Uterus (tissue), 4 donors: ENCODE measurements around the gene UVRAG. TPM values are rescaled to one million over a fixed set of nuclear protein-coding genes. Genes with fewer than 3 reads are reported as not detected.
"Not testable (repeated sequence)": the region's sequence is repeated elsewhere in the genome, so short reads cannot be mapped to it uniquely, and the experiment has no call there.

Source experiments
- DNase-seq, 2 donors: peaks; one replicate each; pipeline ENCODE4 v3.0.0-alpha.2; 2019 to 2020
- H3K27ac ChIP-seq, 2 donors: fragments of 200-600 bp; sonication (generic); 1 replicate in 1 of 2; 2 replicates in 1 of 2; pipeline ENCODE4 v1.5.1; 2016 to 2018
- H3K27me3 ChIP-seq, 2 donors: fragments of 200-600 bp; sonication (generic); one replicate each; pipeline ENCODE4 v1.5.1; 2018 to 2019; ENCODE audit warnings: control low read depth in 1 of 2
- H3K36me3 ChIP-seq, 2 donors: fragments of 200-600 bp; sonication (generic); one replicate each; pipeline ENCODE4 v1.5.1; 2019; ENCODE audit warnings: control low read depth in 1 of 2
- H3K4me1 ChIP-seq, 2 donors: fragments of 200-600 bp; sonication (generic); one replicate each; pipeline ENCODE4 v1.5.1; 2018 to 2019; ENCODE audit warnings: control low read depth in 1 of 2
- H3K4me3 ChIP-seq, 2 donors: fragments of 200-600 bp; sonication (generic); 1 replicate in 1 of 2; 2 replicates in 1 of 2; pipeline ENCODE4 v1.5.1; 2018 to 2019; ENCODE audit warnings: mild to moderate bottlenecking in 1 of 2
- H3K9me3 ChIP-seq, 2 donors: fragments of 200-600 bp; sonication (generic); one replicate each; pipeline ENCODE4 v1.5.1; 2019; ENCODE audit warnings: control low read depth in 1 of 2
- POLR2A ChIP-seq, 2 donors: fragments of 450-650 bp; IDR thresholded peaks; one replicate each; pipeline ENCODE4 v1.6.1; 2016; ENCODE audit warnings: antibody characterized with exemption in 2 of 2, mild to moderate bottlenecking in 1 of 2, moderate library complexity in 1 of 2
- intact Hi-C: fragments of 100-400 bp; cut with DNase I; formaldehyde crosslinking; loops from one replicate; pipeline ENCODE4 v1.15.1; 2023; ENCODE audit warnings: low total_unique reads
- total RNA-seq, 4 donors: library from RNA; depleted of rRNA in 3 of 4; stranded (reverse); fragments of >200 nt in 3 of 4; gene quantifications; one replicate each; pipeline versions ENCODE4 v1.1.0 to v1.2.4, GENCODE V29; 2014 to 2023
- TF ChIP-seq, protein P1 (sequence below), 4 experiments: fragments of 200-600 bp in 2 of 4; fragments of 450-650 bp in 2 of 4; sonication (generic) in 2 of 4; IDR thresholded peaks; one replicate each; pipeline ENCODE4 v1.5.1; 2016 to 2019; ENCODE audit warnings: antibody characterized with exemption in 4 of 4, mild to moderate bottlenecking in 2 of 4, moderate library complexity in 1 of 4
- donor health status: DM: yes; HTN: yes; CAD: no.

Gene UVRAG
- total RNA-seq, 4 donors from 2014 or later: 14.9 to 42.9 (median 26.4) TPM

DNA sequence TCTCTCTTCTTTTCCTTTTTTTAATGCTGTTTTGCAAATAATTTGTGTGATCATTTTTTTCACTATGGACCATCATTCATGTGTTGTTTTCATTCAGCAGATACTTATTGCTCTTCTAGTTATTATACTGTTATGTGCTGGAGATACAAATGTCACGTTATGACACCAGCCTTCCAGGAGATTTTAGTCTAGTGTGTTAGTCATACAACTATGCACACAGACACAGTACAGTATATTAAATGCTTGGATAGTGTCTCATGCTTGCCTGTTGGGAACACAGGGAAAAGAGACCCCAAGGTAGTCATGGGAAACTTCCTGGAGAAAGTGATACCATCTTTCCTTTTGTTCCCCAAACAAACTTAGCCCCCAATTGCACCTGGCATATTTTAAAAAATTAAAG, 116.1 kb downstream of the UVRAG start:
- Histone ChIP-seq H3K9me3 (no peaks in the 10 kb centered on the region), H3K27ac (no peak overlapping the region), H3K27me3 (no peaks in the 10 kb centered on the region), H3K4me1 (no peaks in the 10 kb centered on the region), H3K36me3 (no peaks in the 10 kb centered on the region), H3K4me3 (no peak overlapping the region)
- TF ChIP-seq POLR2A (IDR thresholded peaks at IDR 0.05): no peak
- TF ChIP-seq, protein P1, sequence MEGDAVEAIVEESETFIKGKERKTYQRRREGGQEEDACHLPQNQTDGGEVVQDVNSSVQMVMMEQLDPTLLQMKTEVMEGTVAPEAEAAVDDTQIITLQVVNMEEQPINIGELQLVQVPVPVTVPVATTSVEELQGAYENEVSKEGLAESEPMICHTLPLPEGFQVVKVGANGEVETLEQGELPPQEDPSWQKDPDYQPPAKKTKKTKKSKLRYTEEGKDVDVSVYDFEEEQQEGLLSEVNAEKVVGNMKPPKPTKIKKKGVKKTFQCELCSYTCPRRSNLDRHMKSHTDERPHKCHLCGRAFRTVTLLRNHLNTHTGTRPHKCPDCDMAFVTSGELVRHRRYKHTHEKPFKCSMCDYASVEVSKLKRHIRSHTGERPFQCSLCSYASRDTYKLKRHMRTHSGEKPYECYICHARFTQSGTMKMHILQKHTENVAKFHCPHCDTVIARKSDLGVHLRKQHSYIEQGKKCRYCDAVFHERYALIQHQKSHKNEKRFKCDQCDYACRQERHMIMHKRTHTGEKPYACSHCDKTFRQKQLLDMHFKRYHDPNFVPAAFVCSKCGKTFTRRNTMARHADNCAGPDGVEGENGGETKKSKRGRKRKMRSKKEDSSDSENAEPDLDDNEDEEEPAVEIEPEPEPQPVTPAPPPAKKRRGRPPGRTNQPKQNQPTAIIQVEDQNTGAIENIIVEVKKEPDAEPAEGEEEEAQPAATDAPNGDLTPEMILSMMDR (IDR thresholded peaks at IDR 0.05): no peak
- DNase-seq: no peak
- intact Hi-C loops: no loop called here

DNA sequence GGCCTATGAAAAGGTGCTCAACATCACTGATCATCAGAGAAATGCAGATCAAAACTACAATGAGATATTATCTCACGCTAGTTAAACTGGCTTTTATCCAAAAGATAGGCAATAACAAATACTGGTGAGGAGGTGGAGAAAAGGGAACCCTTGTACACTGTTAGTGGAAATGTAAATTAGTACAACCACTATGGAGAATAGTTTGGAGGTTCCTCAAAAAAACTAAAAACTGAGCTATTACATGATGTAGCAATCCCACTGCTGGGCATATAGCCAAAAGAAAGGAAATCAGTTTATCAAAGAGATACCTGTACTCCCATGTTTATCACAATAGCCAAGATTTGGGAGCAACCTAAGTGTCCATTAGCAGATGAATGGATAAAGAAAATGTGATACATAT, 118.7 kb downstream of the UVRAG start:
- H3K27me3 ChIP-seq, intact Hi-C loops, H3K9me3 ChIP-seq, DNase-seq, H3K27ac ChIP-seq, H3K4me1 ChIP-seq, H3K4me3 ChIP-seq, H3K36me3 ChIP-seq: not testable (repeated sequence)

DNA sequence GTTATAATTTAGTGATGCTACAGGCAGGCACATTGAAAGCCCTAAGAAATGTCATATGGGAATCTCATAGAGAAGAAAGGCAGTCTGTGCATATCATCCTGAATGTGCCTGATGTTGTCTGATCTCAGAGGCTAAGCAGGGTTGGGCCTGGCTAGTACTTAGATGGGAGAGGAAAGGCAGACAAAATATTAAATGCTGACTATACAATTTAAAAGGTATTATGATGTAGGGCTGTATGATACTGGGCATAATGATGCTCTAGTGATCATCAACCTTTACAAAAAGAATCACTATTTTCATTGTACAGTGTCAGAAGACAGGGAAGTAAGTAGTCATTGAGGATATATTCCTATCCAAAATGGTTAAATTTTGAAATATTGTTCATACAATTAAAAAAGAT, 119.8 kb downstream of the UVRAG start:
- no peak overlapping the region for H3K4me3 ChIP-seq
- no peaks in the 10 kb centered on the region for H3K36me3 ChIP-seq
- no peak for DNase-seq
- no peaks in the 10 kb centered on the region for H3K27me3 ChIP-seq
- intact Hi-C loops: no loop called here
- H3K9me3 ChIP-seq: no peaks in the 10 kb centered on the region
- H3K27ac ChIP-seq: no peak overlapping the region
- no peak for TF ChIP-seq POLR2A (IDR thresholded peaks at IDR 0.05)
- TF ChIP-seq, protein P1 (IDR thresholded peaks at IDR 0.05): no peak
- H3K4me1 ChIP-seq: no peaks in the 10 kb centered on the region

DNA sequence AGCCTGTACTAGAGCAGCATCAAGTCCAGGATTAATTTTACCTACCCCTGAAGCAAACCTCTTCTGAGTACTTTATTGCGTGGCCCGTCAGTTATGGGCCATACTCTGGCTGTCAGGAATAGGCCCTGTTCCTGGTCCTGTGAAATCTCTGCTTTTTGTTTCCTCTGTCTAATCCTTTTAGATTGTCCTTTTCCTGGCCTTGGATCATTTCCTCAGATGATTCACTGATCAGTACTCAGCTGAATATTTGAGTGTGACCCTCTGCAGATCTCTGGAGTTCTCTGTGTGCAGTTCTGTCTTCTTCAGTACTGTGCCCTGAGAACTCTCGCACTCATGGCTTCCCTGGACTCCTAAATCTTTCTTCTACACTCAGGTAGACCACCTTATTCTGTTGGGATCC, 123.5 kb downstream of the UVRAG start:
- DNase-seq: no peak
- Histone ChIP-seq H3K27me3 (no peaks in the 10 kb centered on the region), H3K9me3 (no peaks in the 10 kb centered on the region), H3K4me1 (no peaks in the 10 kb centered on the region), H3K27ac (no peak overlapping the region), H3K4me3 (no peak overlapping the region), H3K36me3 (no peaks in the 10 kb centered on the region)
- TF ChIP-seq POLR2A (IDR thresholded peaks at IDR 0.05): no peak
- TF ChIP-seq, protein P1 (IDR thresholded peaks at IDR 0.05): no peak
- intact Hi-C loops: no loop called here

DNA sequence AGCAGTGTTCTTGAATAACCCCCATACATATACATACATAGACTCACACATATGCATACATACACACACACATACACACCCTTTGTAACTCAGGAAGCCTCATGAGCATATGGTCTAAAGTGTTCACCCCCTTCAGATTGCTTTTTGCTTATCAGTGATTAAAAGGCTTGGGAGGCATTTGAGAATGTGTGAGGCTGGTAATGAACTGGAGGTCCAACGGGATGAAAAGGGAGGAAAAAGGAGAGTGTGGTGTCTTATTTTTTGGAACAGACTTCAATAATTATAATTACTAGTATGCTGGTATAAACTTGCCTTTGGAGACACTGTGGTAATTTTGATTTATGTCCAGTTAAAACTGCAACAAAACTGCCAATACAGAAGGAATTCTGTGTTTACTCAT, 124.5 kb downstream of the UVRAG start:
- no peaks in the 10 kb centered on the region for H3K36me3 ChIP-seq
- no peaks in the 10 kb centered on the region for H3K9me3 ChIP-seq
- no peak overlapping the region for H3K4me3 ChIP-seq
- TF ChIP-seq POLR2A (IDR thresholded peaks at IDR 0.05): no peak
- TF ChIP-seq, protein P1 (IDR thresholded peaks at IDR 0.05): no peak
- no peak overlapping the region for H3K27ac ChIP-seq
- H3K4me1 ChIP-seq: no peaks in the 10 kb centered on the region
- no peaks in the 10 kb centered on the region for H3K27me3 ChIP-seq
- intact Hi-C loops: no loop called here
- no peak for DNase-seq

DNA sequence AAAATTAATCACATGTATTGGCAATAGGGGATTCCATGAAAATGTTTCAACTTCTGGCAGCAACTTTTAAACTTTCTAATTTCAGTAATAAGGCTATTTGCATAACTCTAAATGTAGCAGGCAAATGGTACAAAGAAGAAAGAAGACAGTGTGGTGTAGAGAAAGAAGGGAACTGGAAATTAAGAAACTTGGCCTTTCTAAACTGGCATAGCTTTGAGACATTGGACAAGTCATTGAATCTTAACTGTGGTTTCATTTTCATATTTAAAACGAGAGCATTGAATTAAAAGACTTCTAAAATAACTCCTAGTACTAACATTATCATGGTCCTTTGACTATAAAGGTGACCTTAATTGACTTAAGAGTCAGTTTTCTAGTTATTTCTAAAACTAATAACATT, 125.0 kb downstream of the UVRAG start:
- DNase-seq: no peak
- no peaks in the 10 kb centered on the region for H3K27me3 ChIP-seq
- H3K27ac ChIP-seq: no peak overlapping the region
- no peak overlapping the region for H3K4me3 ChIP-seq
- no peaks in the 10 kb centered on the region for H3K4me1 ChIP-seq
- no peaks in the 10 kb centered on the region for H3K9me3 ChIP-seq
- TF ChIP-seq, protein P1 (IDR thresholded peaks at IDR 0.05): no peak
- no peak for TF ChIP-seq POLR2A (IDR thresholded peaks at IDR 0.05)
- intact Hi-C loops: no loop called here
- no peaks in the 10 kb centered on the region for H3K36me3 ChIP-seq
